DND-41 (cell line): ENCODE results near the gene IGFBP7.

Source experiments
- CTCF ChIP-seq: IDR thresholded peaks from 2 replicates; pipeline ENCODE4 v1.5.1; 2012; ENCODE audit warnings: borderline replicate concordance, low read length, moderate library complexity, mild to moderate bottlenecking; ENCODE audit not compliant: poor library complexity, severe bottlenecking; ENCODE audit errors: extremely low read depth
- EZH2 ChIP-seq: IDR thresholded peaks from 3 replicates; pipeline ENCODE4 v1.6.1; 2012; ENCODE audit warnings: borderline replicate concordance, low read depth, mild to moderate bottlenecking, moderate library complexity, low read length, inconsistent platforms; ENCODE audit not compliant: severe bottlenecking

- TF ChIP-seq CTCF (no peak), EZH2 (no peak)
These were observed 4.8 kb upstream of the IGFBP7 start for GRCh38 chr4:57114973-57115372.
